PFSK-1 (cell line): ENCODE measurements around the gene GALNT18.

Experiments used
- FOXP2 ChIP-seq: optimal IDR thresholded peaks from 2 replicates; pipeline ENCODE3; 2011; ENCODE audit warnings: borderline replicate concordance, control low read depth, inconsistent platforms; ENCODE audit not compliant: insufficient read depth; ENCODE audit errors: extremely low read length, extremely low read depth
- POLR2AphosphoS5 ChIP-seq: IDR thresholded peaks from 2 replicates; pipeline ENCODE4 v1.6.1; 2012; ENCODE audit warnings: low read depth, mild to moderate bottlenecking, control low read depth, low read length, moderate library complexity
- REST ChIP-seq, 2 experiments: IDR thresholded peaks; 2 replicates each; pipeline versions ENCODE4 v1.6.1 to v1.8.0; 2011 to 2012; ENCODE audit warnings: low read depth in 2 of 2, low read length in 2 of 2, control low read depth in 1 of 2, inconsistent platforms in 1 of 2, mild to moderate bottlenecking in 1 of 2, moderate library complexity in 1 of 2; ENCODE audit not compliant: insufficient read depth in 1 of 2
- SIN3A ChIP-seq: IDR thresholded peaks from 2 replicates; pipeline ENCODE4 v1.6.1; 2012; ENCODE audit warnings: mild to moderate bottlenecking, low read length, moderate library complexity, borderline replicate concordance; ENCODE audit not compliant: insufficient read depth
- TAF1 ChIP-seq: IDR thresholded peaks from 2 replicates; pipeline ENCODE4 v1.6.1; 2012; ENCODE audit warnings: low read length, control low read depth, borderline replicate concordance; ENCODE audit not compliant: insufficient read depth

Gene GALNT18

GRCh38 chr11:11313902-11314692, 307.7 kb downstream of the GALNT18 start:
- TF ChIP-seq POLR2AphosphoS5 (no peak), TAF1 (no peak), REST (IDR thresholded peaks at IDR 0.05; ENCODE audit: insufficient read depth in 1 of 2, low read depth in 2 of 2, low read length in 2 of 2) (no peak), SIN3A (no peak), FOXP2 (no peak)

GRCh38 chr11:11313426-11313825, 308.4 kb downstream of the GALNT18 start:
- no peak for TF ChIP-seq SIN3A
- no peak for TF ChIP-seq POLR2AphosphoS5
- TF ChIP-seq TAF1: no peak
- no peak for TF ChIP-seq REST (IDR thresholded peaks at IDR 0.05; ENCODE audit: insufficient read depth in 1 of 2, low read depth in 2 of 2, low read length in 2 of 2)
- no peak for TF ChIP-seq FOXP2

- TF ChIP-seq REST (IDR thresholded peaks at IDR 0.05; ENCODE audit: insufficient read depth in 1 of 2, low read depth in 2 of 2, low read length in 2 of 2) (no peak), FOXP2 (no peak), POLR2AphosphoS5 (no peak), SIN3A (no peak), TAF1 (no peak)
These were observed 309.1 kb downstream of the GALNT18 start for GRCh38 chr11:11312738-11313137.

- TF ChIP-seq POLR2AphosphoS5: no peak
- no peak for TF ChIP-seq FOXP2
- TF ChIP-seq SIN3A: no peak
- no peak for TF ChIP-seq REST (IDR thresholded peaks at IDR 0.05; ENCODE audit: insufficient read depth in 1 of 2, low read depth in 2 of 2, low read length in 2 of 2)
- no peak for TF ChIP-seq TAF1
These were observed 310.6 kb downstream of the GALNT18 start for GRCh38 chr11:11311169-11311568.

- TF ChIP-seq POLR2AphosphoS5 (no peak), TAF1 (no peak), SIN3A (no peak), REST (IDR thresholded peaks at IDR 0.05; ENCODE audit: insufficient read depth in 1 of 2, low read depth in 2 of 2, low read length in 2 of 2) (no peak), FOXP2 (no peak)
These were observed 311.9 kb downstream of the GALNT18 start for GRCh38 chr11:11309906-11310305.
